ENCODE measurements around the gene HCK.
"Not testable (repeated sequence)": the region's sequence is repeated elsewhere in the genome, so short reads cannot be mapped to it uniquely, and the experiment has no call there.

The HCK gene

DNA sequence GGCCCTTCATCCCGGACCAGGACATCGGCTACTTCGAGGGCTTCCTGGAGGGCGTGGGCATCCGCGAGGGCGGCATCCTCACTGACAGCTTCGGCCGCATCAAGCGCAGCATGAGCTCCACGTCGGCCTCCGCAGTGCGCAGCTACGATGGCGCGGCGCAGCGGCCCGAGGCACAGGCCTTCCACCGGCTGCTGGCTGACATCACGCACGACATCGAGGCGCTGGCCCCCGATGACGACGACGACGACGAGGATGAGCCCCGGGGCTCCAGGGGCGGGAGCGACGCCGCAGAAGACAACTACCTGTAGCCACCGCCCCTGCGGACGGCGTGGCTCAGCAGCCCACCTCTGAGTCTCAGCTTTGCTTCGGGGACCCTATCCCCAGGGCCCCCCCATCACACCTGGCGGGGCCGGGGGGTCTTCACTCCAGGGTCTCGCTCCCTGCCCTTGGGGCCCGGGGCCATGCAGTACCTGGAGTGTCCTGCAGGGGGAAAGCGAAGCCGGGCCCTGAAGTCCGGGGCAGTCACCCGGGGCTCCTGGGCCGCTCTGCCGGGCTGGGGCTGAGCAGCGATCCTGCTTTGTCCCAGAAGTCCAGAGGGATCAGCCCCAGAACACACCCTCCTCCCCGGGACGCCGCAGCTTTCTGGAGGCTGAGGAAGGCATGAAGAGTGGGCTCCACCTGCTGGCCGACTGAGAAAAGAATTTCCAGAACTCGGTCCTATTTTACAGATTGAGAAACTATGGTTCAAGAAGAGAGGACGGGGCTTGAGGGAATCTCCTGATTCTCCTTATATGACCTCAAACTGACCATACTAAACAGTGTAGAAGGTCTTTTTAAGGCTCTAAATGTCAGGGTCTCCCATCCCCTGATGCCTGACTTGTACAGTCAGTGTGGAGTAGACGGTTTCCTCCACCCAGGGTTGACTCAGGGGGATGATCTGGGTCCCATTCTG, 20.8 kb upstream of the HCK start:
- peak; percentile 38 for DNase-seq

- DNase-seq: no peak
Measured at GRCh38 chr20:32033316-32033715, 18.7 kb upstream of the HCK start.

DNA sequence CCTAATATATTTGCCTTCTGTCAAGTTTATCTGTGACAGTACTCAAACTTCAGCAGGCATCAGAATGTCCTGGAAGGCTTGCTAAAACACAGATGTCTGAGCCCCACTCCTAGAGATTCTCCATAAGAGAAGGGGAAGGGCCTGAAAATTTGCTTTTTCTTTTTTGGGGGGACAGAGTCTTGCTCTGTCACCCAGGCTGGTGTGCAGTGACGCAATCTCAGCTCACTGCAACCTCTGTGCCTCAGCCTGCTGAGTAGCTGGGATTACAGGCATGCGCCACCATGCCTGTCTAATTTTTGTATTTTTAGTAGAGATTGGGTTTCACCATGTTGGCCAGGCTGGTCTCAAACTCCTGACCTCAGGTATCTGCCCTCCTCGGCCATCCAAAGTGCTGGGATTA, 18.3 kb upstream of the HCK start:
- not testable (repeated sequence) for DNase-seq

DNA sequence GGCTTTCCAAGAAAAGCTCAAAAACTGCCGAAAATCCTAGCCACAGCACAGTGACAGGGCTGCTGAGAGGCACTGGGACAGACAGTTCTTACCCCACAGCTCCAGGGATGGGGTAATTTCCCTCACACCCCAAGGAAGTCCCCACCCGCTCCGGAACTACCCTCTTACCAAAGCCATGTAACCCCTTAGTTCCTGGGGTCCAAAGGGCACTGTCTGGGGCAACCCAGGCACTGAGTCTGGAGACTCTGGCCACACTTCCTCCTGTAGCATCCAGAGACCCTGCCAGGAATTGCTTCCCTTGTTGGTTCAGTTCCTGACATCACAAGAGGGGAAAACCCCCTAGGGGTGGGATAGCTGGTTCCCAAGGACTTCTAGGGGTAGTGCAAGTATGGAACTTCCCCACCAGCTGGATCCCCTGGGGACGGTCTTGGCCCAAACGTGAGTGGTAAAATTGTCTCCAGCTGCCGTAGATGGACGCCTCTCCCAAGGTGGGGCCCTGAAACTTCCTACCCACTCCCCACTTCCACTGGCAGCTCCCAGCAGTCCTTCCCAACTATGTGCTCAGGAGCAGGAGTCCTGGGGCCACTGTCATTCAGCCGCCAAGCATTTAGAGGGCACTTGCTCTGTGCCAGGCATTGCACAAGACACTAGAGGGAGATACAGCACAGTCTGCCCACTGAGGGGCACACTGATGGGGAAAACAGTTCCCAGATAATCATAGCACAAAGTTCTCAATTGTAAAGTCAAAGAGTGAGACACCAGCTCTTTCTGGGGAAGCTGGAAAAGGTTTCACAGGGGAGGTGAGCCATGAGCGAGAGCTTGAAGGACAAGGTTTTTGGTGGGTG, 17.2 kb upstream of the HCK start:
- no peak for DNase-seq

GRCh38 chr20:32035426-32035779, 16.6 kb upstream of the HCK start:
- no peak for DNase-seq

GRCh38 chr20:32036252-32036651, 15.8 kb upstream of the HCK start:
- DNase-seq: no peak

DNA sequence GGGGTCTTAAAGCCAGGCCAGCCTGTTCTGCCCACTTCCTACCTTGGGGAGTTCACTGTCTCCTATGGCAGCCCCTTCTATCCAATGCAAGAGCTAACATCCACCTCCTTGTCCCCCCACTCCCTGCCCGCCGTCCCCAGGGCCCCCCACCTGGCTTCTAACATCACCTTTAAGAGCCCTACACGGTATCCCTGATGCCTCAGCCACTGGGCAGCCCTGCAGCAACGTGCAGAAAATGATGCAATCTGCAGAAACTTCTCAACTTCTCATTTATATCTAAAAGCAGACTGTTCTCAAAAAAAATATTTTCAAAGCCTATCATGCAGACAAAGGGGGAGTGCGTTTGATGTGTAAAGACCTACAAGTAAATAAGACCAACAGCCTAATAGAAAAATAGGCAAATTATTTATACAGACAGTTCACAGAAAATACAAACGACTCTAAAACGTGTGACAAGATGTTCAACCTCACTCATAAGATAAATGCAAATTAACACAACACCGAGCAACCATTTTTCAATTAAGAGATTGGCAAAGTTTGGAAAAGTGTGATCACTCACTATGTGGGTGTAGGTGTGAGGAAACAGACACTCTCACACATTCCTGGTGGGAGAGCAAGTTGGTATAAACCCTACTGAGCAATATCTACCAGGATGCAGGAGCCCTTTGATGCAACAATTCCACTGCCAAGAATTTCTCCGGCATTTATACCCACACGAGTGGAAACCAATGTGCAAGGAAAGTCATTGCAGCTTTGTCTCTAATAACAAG, 15.1 kb upstream of the HCK start:
- no peak for DNase-seq

GRCh38 chr20:32037929-32038328, 14.1 kb upstream of the HCK start:
- DNase-seq: no peak

DNA sequence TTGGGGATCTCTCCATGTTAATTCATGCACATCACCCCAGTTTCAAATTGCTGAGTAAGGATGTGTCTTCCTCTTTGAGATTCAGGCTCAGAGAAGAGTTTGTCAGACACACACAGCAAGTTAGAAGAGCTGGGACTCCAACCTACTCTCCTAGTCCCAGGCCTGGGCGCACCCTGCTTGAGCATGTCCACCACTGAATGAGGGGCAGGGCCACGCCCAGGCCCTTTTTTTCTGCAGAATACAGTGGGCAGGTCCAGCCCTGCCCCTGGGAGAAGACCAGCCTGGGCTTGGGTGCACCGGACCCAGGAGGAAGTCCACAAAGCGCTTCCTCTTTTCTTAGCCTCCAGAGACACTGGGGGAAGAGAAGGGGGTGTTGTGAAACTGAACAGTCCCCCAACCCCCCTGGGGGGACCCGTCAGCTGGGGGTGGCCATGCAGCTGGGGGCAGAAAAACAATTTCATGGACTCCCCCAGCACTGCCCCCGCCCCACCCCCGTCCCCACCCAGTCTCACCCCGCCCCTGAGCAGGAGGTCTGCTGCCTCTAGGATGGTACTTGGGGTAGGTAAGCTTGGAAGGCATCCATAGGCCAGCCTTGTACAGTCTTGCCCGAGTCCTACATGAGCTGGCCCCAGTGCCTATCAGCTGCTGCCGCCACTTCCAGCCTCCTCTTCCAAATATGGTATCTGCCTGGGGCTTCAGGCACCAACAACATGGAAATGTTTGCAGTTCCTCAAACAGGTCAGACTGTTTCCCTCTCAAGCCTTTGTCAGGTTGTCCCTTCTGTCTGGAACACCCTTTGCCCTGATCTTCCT, 11.7 kb upstream of the HCK start:
- no peak for DNase-seq

GRCh38 chr20:32045999-32046398, 6.0 kb upstream of the HCK start:
- no peak for DNase-seq

GRCh38 chr20:32050324-32050841, 1.7 kb upstream of the HCK start:
- no peak for DNase-seq

- peak; percentile 13 for DNase-seq
Measured at GRCh38 chr20:32050851-32051556, 1.0 kb upstream of the HCK start.

DNA sequence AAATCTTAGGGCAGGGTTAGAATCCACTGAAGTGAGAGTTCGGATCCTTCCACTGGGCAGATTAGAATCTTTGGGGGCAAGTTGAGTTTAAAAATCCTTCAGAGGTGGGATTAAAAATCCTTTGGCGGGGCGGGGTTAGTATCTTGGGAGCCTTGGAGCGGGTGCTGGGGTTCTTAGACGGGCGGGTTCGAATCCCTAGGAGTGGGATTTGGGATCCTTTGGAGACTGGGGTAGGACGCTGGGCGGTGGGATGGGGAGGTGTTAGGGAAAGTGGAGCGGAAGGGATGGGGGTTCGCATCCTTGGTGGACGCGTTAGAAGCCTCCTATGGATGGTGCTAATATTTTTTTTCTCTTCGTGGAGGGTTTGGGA, 337 bp upstream of the HCK start:
- DNase-seq: no peak

GRCh38 chr20:32052778-32053362, 828 bp downstream of the HCK start:
- DNase-seq: peak; percentile 29

DNA sequence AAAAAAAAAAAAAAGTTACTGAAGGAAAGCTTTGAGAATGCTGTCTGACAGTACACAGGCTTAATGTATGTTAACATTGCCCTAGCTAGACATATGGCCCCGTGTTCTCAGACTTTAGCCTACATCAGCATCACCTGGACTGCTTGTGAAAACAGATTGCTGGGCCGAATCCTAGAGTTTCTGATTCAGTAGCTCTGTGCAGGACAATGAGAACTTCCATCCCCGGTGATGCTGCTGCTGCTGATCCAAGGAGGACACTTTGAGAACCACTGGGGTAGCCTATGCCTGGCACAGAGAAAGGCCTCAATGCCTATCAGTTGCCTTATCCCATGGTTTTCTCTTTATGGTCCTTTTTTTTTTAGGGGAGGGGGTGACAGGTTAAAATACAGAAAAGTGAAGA, 1.6 kb downstream of the HCK start:
- no peak for DNase-seq

DNA sequence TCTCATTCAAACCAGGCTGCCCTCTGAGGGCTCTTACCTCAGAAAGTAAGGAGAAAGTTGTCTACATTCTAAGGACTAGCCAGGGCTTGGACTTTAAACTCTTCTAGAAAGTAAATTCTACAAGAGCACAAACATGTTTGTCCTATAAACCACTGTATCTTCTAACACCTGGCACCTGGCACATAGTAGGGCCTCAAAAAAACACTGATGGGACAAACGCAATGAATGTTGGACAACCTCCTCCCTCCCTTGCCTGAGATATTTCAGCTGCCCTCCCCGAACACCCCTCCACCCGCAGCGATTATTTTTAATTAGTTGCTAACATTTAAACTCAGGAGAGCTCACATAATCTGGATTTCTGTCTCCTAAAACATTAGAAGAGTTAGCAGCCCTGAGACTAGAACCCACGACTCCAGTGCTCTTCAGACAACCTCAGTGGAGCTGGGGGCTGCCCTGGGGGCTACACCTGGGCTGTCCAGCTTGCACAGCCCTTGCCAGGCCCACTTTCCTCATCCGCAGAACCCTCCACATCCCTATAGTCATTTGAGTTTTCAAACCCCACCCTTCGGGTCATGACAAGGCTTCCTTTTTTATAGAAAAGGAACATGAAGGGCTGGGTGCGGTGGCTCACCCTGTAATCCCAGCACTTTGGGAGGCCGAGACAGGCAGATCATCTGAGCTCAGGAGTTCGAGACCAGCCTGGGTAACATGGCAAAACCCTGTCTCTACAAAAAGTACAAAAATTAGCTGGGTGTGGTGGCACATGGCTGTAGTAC, 4.9 kb downstream of the HCK start:
- DNase-seq: no peak

- no peak for DNase-seq
Measured at GRCh38 chr20:32057656-32058184, 5.7 kb downstream of the HCK start.

- no peak for DNase-seq
Measured at GRCh38 chr20:32059189-32059588, 7.1 kb downstream of the HCK start.

- peak; percentile 14 for DNase-seq
Measured at GRCh38 chr20:32062776-32063170, 10.7 kb downstream of the HCK start.

DNA sequence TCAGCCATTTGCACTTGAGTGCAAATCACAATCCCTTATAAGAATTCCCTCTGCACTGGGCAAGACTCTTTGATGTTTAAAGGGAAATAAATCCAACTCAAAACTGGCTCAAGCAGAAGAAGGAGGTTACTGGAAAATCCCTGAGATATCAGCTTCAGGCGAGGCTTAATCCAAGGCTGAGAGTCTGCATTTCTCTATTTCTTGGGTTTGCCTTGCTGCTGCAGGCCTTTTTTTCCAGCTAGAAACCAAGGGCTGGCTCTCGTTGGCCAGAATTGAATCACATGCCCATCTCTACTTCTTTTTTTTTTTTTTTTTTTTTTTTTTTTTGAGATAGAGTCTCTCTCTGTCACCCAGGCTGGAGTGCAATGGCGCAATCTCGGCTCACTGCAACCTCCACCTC, 11.7 kb downstream of the HCK start:
- DNase-seq: no peak

Data from CD4-positive, alpha-beta T cell treated with Interleukin-4 for 4 hours (primary cell).